Esophagus squamous epithelium (tissue), 5 donors: ENCODE results near the gene DPM3. TPM values are rescaled to one million over a fixed set of nuclear protein-coding genes. Genes with fewer than 3 reads are reported as not detected.

Source experiments
- DNase-seq: peaks from one replicate; lab custom pipeline; 2025; lab: John Stamatoyannopoulos, UW
- H3K27ac ChIP-seq, 4 donors: fragments of 200-600 bp; sonication (generic); one replicate each; pipeline ENCODE4 v1.5.1; 2016 to 2019; ENCODE audit warnings: mild to moderate bottlenecking in 1 of 4
- H3K27me3 ChIP-seq, 4 donors: fragments of 200-600 bp; sonication (generic); 1 replicate in 3 of 4; 2 replicates in 1 of 4; pipeline versions ENCODE4 v1.5.1 to v1.6.0; 2017 to 2021; ENCODE audit warnings: antibody characterized with exemption in 1 of 4
- H3K36me3 ChIP-seq, 3 donors: fragments of 200-600 bp; sonication (generic); one replicate each; pipeline ENCODE4 v1.5.1; 2016 to 2019
- H3K4me1 ChIP-seq, 3 donors: fragments of 200-600 bp; sonication (generic); one replicate each; pipeline ENCODE4 v1.5.1; 2017 to 2019
- H3K4me3 ChIP-seq, 4 donors: fragments of 200-600 bp; sonication (generic); 1 replicate in 3 of 4; 2 replicates in 1 of 4; pipeline ENCODE4 v1.5.1; 2016 to 2019; ENCODE audit warnings: mild to moderate bottlenecking in 2 of 4, moderate library complexity in 1 of 4
- H3K9me3 ChIP-seq, 3 donors: fragments of 200-600 bp; sonication (generic); one replicate each; pipeline ENCODE4 v1.5.1; 2016 to 2019
- CTCF ChIP-seq, 6 experiments: fragments of 450-650 bp in 4 of 6; fragments of 200-600 bp in 2 of 6; sonication (generic) in 2 of 6; IDR thresholded peaks; one replicate each; pipeline ENCODE4 v1.5.1; 2016 to 2019; ENCODE audit warnings: antibody characterized with exemption in 6 of 6, mild to moderate bottlenecking in 4 of 6, moderate library complexity in 4 of 6
- POLR2A ChIP-seq, 4 donors: fragments of 450-650 bp; IDR thresholded peaks; one replicate each; pipeline ENCODE4 v1.6.1; 2017; ENCODE audit warnings: antibody characterized with exemption in 4 of 4, mild to moderate bottlenecking in 4 of 4, moderate library complexity in 3 of 4
- WGBS, 2 donors: methylation state at CpG; one replicate each; pipeline ENCODE4 v1.1.5; 2018; 5-methylcytosine and 5-hydroxymethylcytosine counted together
- intact Hi-C: fragments of 100-400 bp; cut with DNase I; formaldehyde crosslinking; loops from one replicate; pipeline ENCODE4 v1.15.0; 2022
- small RNA-seq, 4 donors: library from RNA; depleted of rRNA; stranded (forward); fragments of <200 nt; gene quantifications; one replicate each; pipeline ENCODE3, GENCODE V24; 2016
- total RNA-seq, 4 donors: library from RNA; depleted of rRNA; stranded (reverse); fragments of >200 nt; gene quantifications; one replicate each; pipeline ENCODE4 v1.1.0, GENCODE V29; 2016
- donor health status: DM: yes; HTN: yes; CAD: no.

DPM3 gene
- total RNA-seq, 4 donors from 2014 or later: 33.1 to 67.7 (median 45.4) TPM

GRCh38 chr1:155093911-155094621 lies 46.3 kb downstream of the DPM3 start:
- intact Hi-C loops: loop anchor here (2.0 kb wide), 1 partner anchor 75 kb away; no protein-coding TSS in a partner anchor
- 20 to 25% methylated on average over 8 to 11 of the region's 13 CpGs for WGBS, 2 donors
- Histone ChIP-seq H3K27ac (peak overlapping the region in 3 of 4 donors; percentile 38 to 60 (median 42)), H3K4me1 (peaks cover 13 to 25% (median 19%) of the 10 kb centered on the region in 3 donors), H3K36me3 (no peaks in the 10 kb centered on the region), H3K4me3 (no peak overlapping the region), H3K27me3 (peaks cover 0 to 7% (median 0%) of the 10 kb centered on the region in 4 donors), H3K9me3 (no peaks in the 10 kb centered on the region)
- DNase-seq: no peak
- TF ChIP-seq POLR2A (IDR thresholded peaks at IDR 0.05) (no peak), CTCF (IDR thresholded peaks at IDR 0.05) (peak in 5 of 6 experiments; percentile 35 to 60 (median 50))

- no peaks in the 10 kb centered on the region for H3K9me3 ChIP-seq
- H3K4me1 ChIP-seq: peaks cover 13 to 25% (median 19%) of the 10 kb centered on the region in 3 donors
- intact Hi-C loops: loop anchor here (2.0 kb wide), 1 partner anchor 76 kb away; no protein-coding TSS in a partner anchor
- H3K27ac ChIP-seq: no peak overlapping the region
- no peak overlapping the region for H3K4me3 ChIP-seq
- H3K36me3 ChIP-seq: no peaks in the 10 kb centered on the region
- peaks cover 0 to 7% (median 0%) of the 10 kb centered on the region in 4 donors for H3K27me3 ChIP-seq
- 88 to 95% methylated on average over 9 to 11 of the region's 12 CpGs for WGBS, 2 donors
- DNase-seq: no peak
- TF ChIP-seq CTCF (IDR thresholded peaks at IDR 0.05): no peak
- TF ChIP-seq POLR2A (IDR thresholded peaks at IDR 0.05): no peak
These were observed 47.7 kb downstream of the DPM3 start for GRCh38 chr1:155092641-155093040.

GRCh38 chr1:155092131-155092530 lies 48.2 kb downstream of the DPM3 start:
- no peak overlapping the region for H3K27ac ChIP-seq
- H3K36me3 ChIP-seq: no peaks in the 10 kb centered on the region
- peaks cover 13 to 25% (median 19%) of the 10 kb centered on the region in 3 donors for H3K4me1 ChIP-seq
- no peak for TF ChIP-seq POLR2A (IDR thresholded peaks at IDR 0.05)
- TF ChIP-seq CTCF (IDR thresholded peaks at IDR 0.05): no peak
- intact Hi-C loops: loop anchor here (2.0 kb wide), 1 partner anchor 77 kb away; no protein-coding TSS in a partner anchor
- peaks cover 0 to 7% (median 0%) of the 10 kb centered on the region in 4 donors for H3K27me3 ChIP-seq
- 86 to 87% methylated on average over 4 of the region's 6 CpGs for WGBS, 2 donors
- H3K9me3 ChIP-seq: no peaks in the 10 kb centered on the region
- no peak for DNase-seq
- H3K4me3 ChIP-seq: no peak overlapping the region

- Histone ChIP-seq H3K36me3 (peaks cover 0 to 7% (median 0%) of the 10 kb centered on the region in 3 donors), H3K4me1 (peaks cover 13 to 31% (median 20%) of the 10 kb centered on the region in 3 donors), H3K4me3 (no peak overlapping the region), H3K9me3 (no peaks in the 10 kb centered on the region), H3K27ac (no peak overlapping the region), H3K27me3 (peaks cover 0 to 7% (median 0%) of the 10 kb centered on the region in 4 donors)
- peak; percentile 96 to 100 (median 98) for TF ChIP-seq CTCF (IDR thresholded peaks at IDR 0.05)
- TF ChIP-seq POLR2A (IDR thresholded peaks at IDR 0.05): no peak
- intact Hi-C loops: loop anchor here (2.0 kb wide), 1 partner anchor 77 kb away; no protein-coding TSS in a partner anchor
- WGBS, 2 donors: 3 to 14% methylated on average over 13 to 24 of the region's 29 CpGs
- DNase-seq: no peak
These were observed 49.0 kb downstream of the DPM3 start for GRCh38 chr1:155091071-155092051.

Small RNA genes lying within 50 kb of the gene (small RNA-seq; reads per million reads assigned to genes)
- gene HMGN2P18 (0 reads per million in 4 donors), gene RF00019 (0 reads per million in 4 donors)

Other genes starting within 250 kb of the DPM3 start
- 10 to 100 TPM; 29.0 to 38.2 (median 33.5) TPM for gene PMVK, start 203.8 kb downstream of the DPM3 start, total RNA-seq
- 10 to 100 TPM; 11.1 to 51.1 (median 29.3) TPM for gene PBXIP1, start 184.4 kb downstream of the DPM3 start, total RNA-seq
- gene PYGO2, start 178.7 kb downstream of the DPM3 start, total RNA-seq: 10 to 100 TPM; 14.4 to 18.8 (median 17.5) TPM
- 10 to 100 TPM; 37.6 to 80.9 (median 65.8) TPM for gene SHC1, start 169.8 kb downstream of the DPM3 start, total RNA-seq
- 10 to 100 TPM; 34.9 to 72.8 (median 55.3) TPM for gene CKS1B, start 165.8 kb downstream of the DPM3 start, total RNA-seq
- gene FLAD1, start 157.2 kb downstream of the DPM3 start, total RNA-seq: 10 to 100 TPM; 21.5 to 30.9 (median 29.5) TPM
- not detected for gene LENEP, start 146.9 kb downstream of the DPM3 start, total RNA-seq
- gene ZBTB7B, start 137.7 kb downstream of the DPM3 start, total RNA-seq: 100 to 1,000 TPM; 101 to 220 (median 113) TPM
- gene DCST2, start 106.8 kb downstream of the DPM3 start, total RNA-seq: 1 to 10 TPM in 1 of 4 donors, under 1 TPM in 3; 0.11 to 8.2 (median 0.18) TPM
- under 1 TPM in 1 of 4 donors, not detected in 3; 0.19 TPM for gene DCST1, start 106.7 kb downstream of the DPM3 start, total RNA-seq
- gene ADAM15, start 89.2 kb downstream of the DPM3 start, total RNA-seq: 100 to 1,000 TPM; 135 to 194 (median 183) TPM
- 10 to 100 TPM in 3 of 4 donors, 1 to 10 TPM in 1; 8.1 to 22.9 (median 12.2) TPM for gene EFNA4, start 76.8 kb downstream of the DPM3 start, total RNA-seq
- gene EFNA3, start 61.7 kb downstream of the DPM3 start, total RNA-seq: 10 to 100 TPM; 20.0 to 25.8 (median 21.1) TPM
- gene EFNA1, start 12.7 kb downstream of the DPM3 start, total RNA-seq: 10 to 100 TPM; 30.2 to 42.9 (median 31.0) TPM
- 10 to 100 TPM; 21.4 to 27.2 (median 26.0) TPM for gene SLC50A1, start 4.7 kb downstream of the DPM3 start, total RNA-seq
- gene KRTCAP2, start 32.8 kb upstream of the DPM3 start, total RNA-seq: 100 to 1,000 TPM in 1 of 4 donors, 10 to 100 TPM in 3; 70.8 to 122 (median 73.8) TPM
- gene TRIM46, start 33.3 kb upstream of the DPM3 start, total RNA-seq: under 1 TPM in 3 of 4 donors, not detected in 1; 0.30 to 0.53 (median 0.38) TPM
- gene THBS3, start 67.4 kb upstream of the DPM3 start, total RNA-seq: 10 to 100 TPM in 3 of 4 donors, 1 to 10 TPM in 1; 8.7 to 18.5 (median 11.1) TPM
- gene MTX1, start 68.2 kb upstream of the DPM3 start, total RNA-seq: 10 to 100 TPM; 34.0 to 59.1 (median 42.9) TPM
- 10 to 100 TPM; 10.5 to 27.9 (median 16.1) TPM for gene ENTREP3, start 115.0 kb upstream of the DPM3 start, total RNA-seq
- 10 to 100 TPM; 56.8 to 72.2 (median 60.1) TPM for gene SCAMP3, start 121.8 kb upstream of the DPM3 start, total RNA-seq
- 10 to 100 TPM; 21.9 to 35.1 (median 25.6) TPM for gene CLK2, start 133.0 kb upstream of the DPM3 start, total RNA-seq
- 1 to 10 TPM; 2.1 to 3.0 (median 2.5) TPM for gene HCN3, start 136.9 kb upstream of the DPM3 start, total RNA-seq
- gene PKLR, start 160.9 kb upstream of the DPM3 start, total RNA-seq: under 1 TPM in 1 of 4 donors, not detected in 3; 0.18 TPM
- gene FDPS, start 168.3 kb upstream of the DPM3 start, total RNA-seq: 100 to 1,000 TPM; 152 to 422 (median 192) TPM
- gene RUSC1, start 180.4 kb upstream of the DPM3 start, total RNA-seq: 10 to 100 TPM; 35.8 to 52.0 (median 40.1) TPM